AG10803 (cell line): ENCODE data around the gene MLLT10.

ENCODE experiments used
- DNase-seq: peaks from one replicate; pipeline ENCODE4 v3.0.0; 2010; ENCODE audit warnings: low read depth
- H3K4me3 ChIP-seq: 2 replicates; pipeline ENCODE4 v1.5.1; 2011; ENCODE audit warnings: mild to moderate bottlenecking, low read length, control low read depth
- CTCF ChIP-seq: conservative IDR thresholded peaks from 2 replicates; pipeline ENCODE4 v1.5.1; 2011; ENCODE audit warnings: mild to moderate bottlenecking, low read length, control low read depth, inconsistent platforms

The MLLT10 gene

GRCh38 chr10:21514129-21514817 lies 19.8 kb upstream of the MLLT10 start:
- DNase-seq = no peak
- peak overlapping the region; percentile 70 for H3K4me3 ChIP-seq
- TF ChIP-seq CTCF = no peak

GRCh38 chr10:21514818-21515351 lies 19.1 kb upstream of the MLLT10 start:
- no peak for DNase-seq
- TF ChIP-seq CTCF = no peak
- peak overlapping the region; percentile 70 for H3K4me3 ChIP-seq

GRCh38 chr10:21515361-21516241 lies 18.4 kb upstream of the MLLT10 start:
- no peak for DNase-seq
- peak overlapping the region; percentile 70 for H3K4me3 ChIP-seq
- no peak for TF ChIP-seq CTCF

GRCh38 chr10:21516242-21517131 lies 17.5 kb upstream of the MLLT10 start:
- H3K4me3 ChIP-seq = peak overlapping the region; percentile 70
- DNase-seq = peak; percentile 72
- TF ChIP-seq CTCF = no peak

- DNase-seq = peak; percentile 58
- no peak for TF ChIP-seq CTCF
- H3K4me3 ChIP-seq = peak overlapping the region; percentile 70
Measured at GRCh38 chr10:21517134-21518031, 16.6 kb upstream of the MLLT10 start.

GRCh38 chr10:21518149-21518640 lies 15.8 kb upstream of the MLLT10 start:
- DNase-seq = no peak
- TF ChIP-seq CTCF = no peak
- H3K4me3 ChIP-seq = peak overlapping the region; percentile 70
